ENCODE results near the gene GMEB2.
"Not testable (repeated sequence)": the region's sequence is repeated elsewhere in the genome, so short reads cannot be mapped to it uniquely, and the experiment has no call there.

The GMEB2 gene

GRCh38 chr20:63578224-63579016, 48.5 kb downstream of the GMEB2 start:
- Histone ChIP-seq H3K9ac (ENCODE audit: low read depth, low read length) (no peak overlapping the region), H3K36me3 (ENCODE audit: insufficient read depth, low read depth, low read length) (no peaks in the 10 kb centered on the region), H3K4me3 (ENCODE audit: low read length) (no peak overlapping the region), H3K27me3 (ENCODE audit: insufficient read depth, low read length) (peaks cover 3% of the 10 kb centered on the region; the same call in 1 of the 2 replicates), H3K9me3 (ENCODE audit: insufficient read depth, low read depth, low read length) (no peaks in the 10 kb centered on the region), H3K27ac (ENCODE audit: low read length) (no peak overlapping the region), H3K4me1 (ENCODE audit: insufficient read depth, low read length) (no peaks in the 10 kb centered on the region)

- no peaks in the 10 kb centered on the region for H3K9me3 ChIP-seq (ENCODE audit: insufficient read depth, low read depth, low read length)
- H3K27me3 ChIP-seq (ENCODE audit: insufficient read depth, low read length): peaks cover 7% of the 10 kb centered on the region; the same call in 1 of the 2 replicates
- no peak overlapping the region for H3K4me3 ChIP-seq (ENCODE audit: low read length)
- H3K9ac ChIP-seq (ENCODE audit: low read depth, low read length): no peak overlapping the region
- no peak overlapping the region for H3K27ac ChIP-seq (ENCODE audit: low read length)
- no peaks in the 10 kb centered on the region for H3K4me1 ChIP-seq (ENCODE audit: insufficient read depth, low read length)
- no peaks in the 10 kb centered on the region for H3K36me3 ChIP-seq (ENCODE audit: insufficient read depth, low read depth, low read length)
These were observed 49.5 kb downstream of the GMEB2 start for GRCh38 chr20:63577317-63577894.

- H3K27me3 ChIP-seq (ENCODE audit: insufficient read depth, low read length): peaks cover 7% of the 10 kb centered on the region; the same call in 1 of the 2 replicates
- no peaks in the 10 kb centered on the region for H3K9me3 ChIP-seq (ENCODE audit: insufficient read depth, low read depth, low read length)
- no peaks in the 10 kb centered on the region for H3K4me1 ChIP-seq (ENCODE audit: insufficient read depth, low read length)
- no peak overlapping the region for H3K27ac ChIP-seq (ENCODE audit: low read length)
- H3K4me3 ChIP-seq (ENCODE audit: low read length): no peak overlapping the region
- H3K9ac ChIP-seq (ENCODE audit: low read depth, low read length): no peak overlapping the region
- H3K36me3 ChIP-seq (ENCODE audit: insufficient read depth, low read depth, low read length): no peaks in the 10 kb centered on the region
These were observed 50.6 kb downstream of the GMEB2 start for GRCh38 chr20:63576311-63576710.

GRCh38 chr20:63574829-63575743, 51.8 kb downstream of the GMEB2 start:
- H3K9ac ChIP-seq (ENCODE audit: low read depth, low read length): no peak overlapping the region
- H3K4me1 ChIP-seq (ENCODE audit: insufficient read depth, low read length): no peaks in the 10 kb centered on the region
- no peak overlapping the region for H3K27ac ChIP-seq (ENCODE audit: low read length)
- H3K27me3 ChIP-seq (ENCODE audit: insufficient read depth, low read length): peaks cover 7% of the 10 kb centered on the region; the same call in 1 of the 2 replicates
- no peaks in the 10 kb centered on the region for H3K36me3 ChIP-seq (ENCODE audit: insufficient read depth, low read depth, low read length)
- H3K4me3 ChIP-seq (ENCODE audit: low read length): no peak overlapping the region
- no peaks in the 10 kb centered on the region for H3K9me3 ChIP-seq (ENCODE audit: insufficient read depth, low read depth, low read length)

DNA sequence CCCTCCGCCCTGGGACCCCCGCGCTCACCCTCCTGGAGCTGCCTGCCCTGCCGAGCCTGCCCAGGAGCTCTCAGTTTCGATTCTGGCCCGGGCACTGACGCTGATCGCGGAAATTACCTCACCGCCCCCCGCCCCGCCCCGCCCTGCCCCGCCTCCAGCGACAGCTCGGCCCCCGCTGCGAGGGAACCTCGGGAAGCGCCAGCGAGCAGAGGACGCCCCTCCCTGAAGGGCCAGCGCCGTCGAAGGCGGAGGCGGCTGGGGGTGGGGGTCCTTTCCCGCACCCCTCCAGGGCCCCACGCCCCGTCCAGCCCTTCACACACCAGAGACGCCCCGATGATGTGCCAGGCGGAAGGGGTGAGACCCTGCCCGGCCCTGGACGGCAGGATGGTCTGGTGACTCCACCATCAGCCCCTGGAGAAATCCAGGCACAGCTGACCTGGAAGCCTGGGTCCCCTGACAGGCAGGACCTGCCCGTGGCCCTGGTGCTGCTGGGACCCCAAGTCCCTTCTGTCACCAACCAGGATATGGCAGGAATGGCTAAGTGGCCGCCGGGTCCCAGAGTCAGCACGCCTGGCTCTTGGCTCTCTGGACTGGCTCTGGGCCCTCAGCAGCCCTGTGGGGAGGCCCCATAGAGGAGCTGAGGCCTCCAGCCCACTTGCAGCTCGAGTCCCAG, 52.6 kb downstream of the GMEB2 start, which contains the start of gene HELZ2:
TSS of gene HELZ2 (minus strand) at position 84 of the 673 bp plus-strand sequence. CDS start 1,854 bp downstream, outside the sequence.
- H3K9me3 ChIP-seq (ENCODE audit: insufficient read depth, low read depth, low read length): no peaks in the 10 kb centered on the region
- H3K4me3 ChIP-seq (ENCODE audit: low read length): peak within 1 kb of the TSS; percentile 71
- H3K27me3 ChIP-seq (ENCODE audit: insufficient read depth, low read length): peaks cover 7% of the 10 kb centered on the region; the same call in 1 of the 2 replicates
- H3K27ac ChIP-seq (ENCODE audit: low read length): no peak within 1 kb of the TSS
- peak within 1 kb of the TSS; percentile 61; the same call in 1 of the 2 replicates for H3K9ac ChIP-seq (ENCODE audit: low read depth, low read length)
- no peaks in the 10 kb centered on the region for H3K36me3 ChIP-seq (ENCODE audit: insufficient read depth, low read depth, low read length)
- H3K4me1 ChIP-seq (ENCODE audit: insufficient read depth, low read length): no peaks in the 10 kb centered on the region

- H3K9ac ChIP-seq (ENCODE audit: low read depth, low read length): peak overlapping the region; percentile 61; the same call in 1 of the 2 replicates
- no peak overlapping the region for H3K27ac ChIP-seq (ENCODE audit: low read length)
- H3K4me3 ChIP-seq (ENCODE audit: low read length): peak overlapping the region; percentile 71
These were observed 53.2 kb downstream of the GMEB2 start for GRCh38 chr20:63573647-63574131.

DNA sequence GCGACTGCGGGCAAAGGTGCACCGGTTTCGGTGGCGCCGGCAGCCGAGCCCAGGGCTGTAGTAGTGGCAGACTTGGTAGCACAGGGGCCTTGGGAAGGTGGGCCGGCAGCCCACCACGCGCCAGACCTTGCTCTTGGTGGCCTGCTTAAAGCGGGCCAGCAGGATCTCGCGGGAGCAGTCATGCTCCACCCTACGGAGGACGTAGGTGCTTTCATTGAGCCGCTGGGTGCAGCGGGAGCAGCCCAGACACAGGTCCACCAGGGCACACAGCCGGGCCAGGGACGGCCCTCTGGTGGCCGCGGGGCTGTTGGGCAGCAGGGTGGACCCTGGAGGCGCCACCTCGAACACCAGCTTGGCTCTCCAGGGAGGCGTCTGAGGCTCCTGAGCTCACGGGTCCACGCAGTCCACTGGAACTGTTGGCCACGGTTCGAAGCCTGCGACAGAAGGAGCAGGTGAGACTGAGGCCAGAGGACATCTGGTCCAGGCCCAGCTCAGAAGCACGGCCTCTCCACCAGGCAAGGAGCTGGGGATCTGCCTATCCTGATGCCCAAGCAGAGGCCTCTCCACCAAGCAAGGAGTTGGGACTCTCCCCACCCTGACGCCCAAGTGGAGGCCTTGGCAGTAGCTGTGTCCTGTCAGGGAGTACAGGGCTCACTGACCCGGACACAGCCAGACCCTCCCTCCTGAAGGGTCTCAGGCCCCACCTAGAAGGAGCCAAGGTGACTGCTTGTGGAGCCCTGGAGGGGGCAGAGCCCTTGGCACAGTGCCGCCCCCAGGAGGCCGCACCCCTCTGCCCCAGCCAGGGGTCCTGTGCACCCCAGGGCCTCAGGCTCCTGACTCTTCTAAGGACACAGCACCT, 53.9 kb downstream of the GMEB2 start:
- H3K27me3 ChIP-seq (ENCODE audit: insufficient read depth, low read length): peaks cover 7% of the 10 kb centered on the region; the same call in 1 of the 2 replicates
- no peak overlapping the region for H3K27ac ChIP-seq (ENCODE audit: low read length)
- H3K4me3 ChIP-seq (ENCODE audit: low read length): peak overlapping the region; percentile 71; the same call in 1 of the 2 replicates
- no peaks in the 10 kb centered on the region for H3K4me1 ChIP-seq (ENCODE audit: insufficient read depth, low read length)
- peak overlapping the region; percentile 61; the same call in 1 of the 2 replicates for H3K9ac ChIP-seq (ENCODE audit: low read depth, low read length)
- H3K9me3 ChIP-seq (ENCODE audit: insufficient read depth, low read depth, low read length): no peaks in the 10 kb centered on the region
- H3K36me3 ChIP-seq (ENCODE audit: insufficient read depth, low read depth, low read length): no peaks in the 10 kb centered on the region

More at GRCh38 chr20:63573647-63574131, 53.2 kb downstream of the GMEB2 start:
- H3K36me3 ChIP-seq (ENCODE audit: insufficient read depth, low read depth, low read length): no peaks in the 10 kb centered on the region
- H3K4me1 ChIP-seq (ENCODE audit: insufficient read depth, low read length): no peaks in the 10 kb centered on the region
- peaks cover 7% of the 10 kb centered on the region; the same call in 1 of the 2 replicates for H3K27me3 ChIP-seq (ENCODE audit: insufficient read depth, low read length)
- H3K9me3 ChIP-seq (ENCODE audit: insufficient read depth, low read depth, low read length): no peaks in the 10 kb centered on the region

DNA sequence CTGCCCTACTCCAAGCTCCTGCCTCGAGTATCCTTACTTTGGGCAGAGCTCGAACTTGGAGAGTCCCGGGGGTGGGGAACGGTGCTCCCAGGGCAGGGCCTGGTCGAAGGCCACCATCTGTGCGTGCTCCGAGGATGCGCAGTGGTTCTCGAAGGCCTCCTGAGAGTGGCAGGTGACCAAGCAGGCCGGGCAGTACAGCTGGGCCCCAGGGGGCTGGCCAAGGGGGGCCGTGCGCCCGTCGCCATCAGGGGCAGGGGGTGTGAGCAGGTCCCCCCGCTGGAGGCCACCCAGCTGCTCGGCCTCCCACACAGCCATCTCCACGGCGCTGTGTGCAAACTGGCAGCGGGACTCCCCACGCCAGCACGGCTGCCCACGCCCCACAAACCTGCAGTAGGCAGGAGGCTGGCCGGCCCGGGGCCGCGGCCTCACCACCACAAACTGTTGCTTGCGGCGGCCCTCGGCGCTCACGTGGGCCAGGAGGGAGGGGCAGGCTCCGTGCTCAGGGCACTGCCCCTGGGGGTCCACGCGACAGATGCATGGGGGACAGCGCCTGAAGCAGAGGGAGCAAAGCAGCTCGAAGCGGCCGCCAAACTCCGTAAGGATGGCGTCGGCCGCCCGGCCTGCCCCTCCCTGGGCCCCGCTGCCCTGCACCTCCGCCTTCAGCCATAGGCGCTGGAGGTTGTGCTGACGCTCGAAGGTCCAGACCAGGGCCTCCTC, 54.7 kb downstream of the GMEB2 start:
- Histone ChIP-seq H3K27me3 (ENCODE audit: insufficient read depth, low read length) (peaks cover 7% of the 10 kb centered on the region; the same call in 1 of the 2 replicates), H3K27ac (ENCODE audit: low read length) (no peak overlapping the region), H3K4me1 (ENCODE audit: insufficient read depth, low read length) (no peaks in the 10 kb centered on the region), H3K36me3 (ENCODE audit: insufficient read depth, low read depth, low read length) (no peaks in the 10 kb centered on the region), H3K4me3 (ENCODE audit: low read length) (no peak overlapping the region), H3K9ac (ENCODE audit: low read depth, low read length) (no peak overlapping the region), H3K9me3 (ENCODE audit: insufficient read depth, low read depth, low read length) (no peaks in the 10 kb centered on the region)

GRCh38 chr20:63571087-63571478, 55.8 kb downstream of the GMEB2 start:
- H3K4me3 ChIP-seq (ENCODE audit: low read length); H3K4me1 ChIP-seq (ENCODE audit: insufficient read depth, low read length); H3K9me3 ChIP-seq (ENCODE audit: insufficient read depth, low read depth, low read length); H3K27ac ChIP-seq (ENCODE audit: low read length); H3K36me3 ChIP-seq (ENCODE audit: insufficient read depth, low read depth, low read length); H3K27me3 ChIP-seq (ENCODE audit: insufficient read depth, low read length); H3K9ac ChIP-seq (ENCODE audit: low read depth, low read length): not testable (repeated sequence)
